ENCODE results near the gene THADA.

- TF ChIP-seq SUZ12 (IDR thresholded peaks at IDR 0.05; ENCODE audit: extremely low read depth, insufficient read depth, insufficient read length) (no peak), YY1 (IDR thresholded peaks at IDR 0.05; ENCODE audit: insufficient read depth, insufficient read length) (no peak)
Measured at GRCh38 chr2:43417300-43417699, 178.5 kb downstream of the THADA start.

All from NT2/D1 (cell line).